ENCODE measurements around the gene BARX2.

The BARX2 gene

DNA sequence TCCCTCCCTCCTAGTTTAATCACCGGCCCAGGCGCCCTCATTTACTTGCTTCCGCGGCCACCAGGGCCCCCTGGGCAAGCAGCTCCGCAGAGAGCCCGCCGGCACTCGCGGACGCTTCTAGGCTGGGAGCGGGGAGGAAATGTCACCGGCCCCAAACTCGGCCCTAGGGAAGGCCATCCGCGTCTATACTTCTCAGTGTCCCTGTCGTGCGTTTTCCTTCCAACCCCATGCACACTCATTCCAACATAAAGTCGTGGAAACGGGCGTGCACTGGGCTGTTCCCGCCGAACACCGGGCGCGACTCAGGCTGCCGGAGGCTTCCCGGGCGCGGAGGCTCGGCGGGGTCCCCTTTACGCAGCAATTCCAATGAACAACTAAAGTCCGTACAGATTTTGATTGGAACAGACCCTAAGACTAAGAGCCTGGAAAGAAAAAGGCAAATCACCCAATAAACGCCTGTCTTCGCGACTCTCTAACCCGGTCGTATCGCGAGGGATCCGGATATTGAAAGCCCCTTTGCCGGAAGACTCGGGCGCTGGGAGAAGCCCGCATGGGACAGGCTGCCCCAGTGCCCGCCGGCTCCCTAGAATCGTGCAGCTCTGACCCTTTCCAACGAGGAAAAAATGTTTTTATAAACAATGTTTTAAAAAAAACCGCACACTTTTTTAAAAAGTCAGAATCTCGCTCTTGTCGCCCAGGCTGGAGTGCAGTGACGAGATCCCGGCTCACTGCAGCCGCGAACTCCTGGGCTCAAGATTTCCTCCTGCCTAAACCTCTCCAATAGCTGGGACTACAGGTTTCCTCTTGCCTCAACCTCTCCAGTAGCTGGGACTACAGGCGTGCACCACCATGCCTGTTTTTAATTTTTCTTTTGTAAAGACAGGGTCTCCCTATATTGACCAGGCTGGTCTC lies 1.3 kb upstream of the BARX2 start:
- DNase-seq (ENCODE audit: low read depth): no peak

- DNase-seq (ENCODE audit: low read depth): peak; percentile 16
These were observed 476 bp upstream of the BARX2 start for GRCh38 chr11:129374993-129375750.

DNA sequence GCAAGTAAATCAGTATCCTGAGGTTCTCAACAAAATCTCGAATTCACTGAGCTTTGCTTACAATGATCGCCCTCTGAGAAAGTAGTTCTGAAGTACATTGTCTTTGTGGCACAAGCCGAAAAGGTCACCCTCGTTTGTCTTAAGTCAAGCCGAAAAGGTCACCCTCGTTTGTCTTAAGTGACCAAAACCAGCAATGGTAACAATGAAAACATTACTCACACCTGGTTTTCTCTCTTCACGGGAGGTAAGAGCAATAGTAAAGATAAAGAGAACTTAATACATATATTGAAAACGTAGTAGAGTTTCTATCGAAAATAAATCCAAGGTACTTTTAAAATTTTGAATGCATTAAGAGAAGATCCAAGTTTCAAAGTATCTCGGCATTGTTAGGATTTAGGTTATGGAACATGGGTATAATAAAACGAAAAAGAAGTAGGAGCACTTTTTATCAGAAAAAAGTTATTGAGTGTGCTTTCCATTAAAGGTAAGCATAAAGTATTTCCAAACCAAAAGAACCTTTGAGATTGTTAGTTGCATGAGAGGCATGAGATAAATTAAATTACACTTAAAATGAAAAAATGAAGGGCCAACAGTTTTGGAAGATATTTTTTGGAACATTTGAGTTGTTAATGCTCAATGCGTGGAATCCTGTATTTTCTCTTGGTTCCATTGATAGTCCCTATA lies 1.2 kb downstream of the BARX2 start:
- DNase-seq (ENCODE audit: low read depth): no peak

- no peak for DNase-seq (ENCODE audit: low read depth)
These were observed 2.1 kb downstream of the BARX2 start for GRCh38 chr11:129377739-129378138.

DNA sequence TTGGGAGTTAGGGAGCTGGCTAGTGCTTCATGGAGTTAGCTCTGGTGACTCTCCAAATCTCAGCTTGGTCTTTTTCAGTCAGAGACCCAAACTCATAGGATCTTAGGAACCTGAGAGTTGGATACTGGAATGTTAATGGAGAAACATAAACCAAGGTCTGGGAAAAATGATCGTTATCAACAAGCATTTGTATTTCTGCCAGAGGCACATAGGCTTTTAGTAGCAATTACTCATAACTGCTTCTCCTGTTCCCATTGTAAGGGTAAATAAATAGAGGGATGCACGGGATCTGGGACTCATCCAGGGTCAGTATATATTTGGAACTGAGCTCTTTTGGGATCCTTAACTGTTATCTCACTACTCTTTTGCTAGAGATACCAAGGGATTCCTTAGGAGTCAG lies 4.8 kb downstream of the BARX2 start:
- DNase-seq (ENCODE audit: low read depth): no peak

GRCh38 chr11:129382583-129382982 lies 6.9 kb downstream of the BARX2 start:
- no peak for DNase-seq (ENCODE audit: low read depth)

DNA sequence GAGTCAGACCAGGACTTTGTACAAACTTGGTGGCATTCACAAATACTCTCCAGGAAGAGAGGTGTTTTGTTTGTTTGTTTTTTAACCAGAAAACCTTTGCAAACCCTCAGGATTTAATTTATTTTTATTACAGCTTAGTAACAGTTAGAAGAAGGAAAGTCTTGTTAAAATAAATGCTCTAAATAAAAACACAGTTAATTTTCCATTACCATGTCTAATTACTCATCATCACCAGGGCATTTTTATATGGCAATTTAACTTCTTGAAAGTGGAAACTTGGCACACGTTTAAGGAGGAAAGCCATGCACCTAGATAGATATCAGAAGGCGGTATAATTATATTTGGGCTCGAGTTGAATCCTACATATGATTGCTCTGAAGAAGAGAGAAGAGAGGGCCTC lies 7.4 kb downstream of the BARX2 start:
- DNase-seq (ENCODE audit: low read depth): no peak

GRCh38 chr11:129383502-129383901 lies 7.9 kb downstream of the BARX2 start:
- DNase-seq (ENCODE audit: low read depth): no peak

DNA sequence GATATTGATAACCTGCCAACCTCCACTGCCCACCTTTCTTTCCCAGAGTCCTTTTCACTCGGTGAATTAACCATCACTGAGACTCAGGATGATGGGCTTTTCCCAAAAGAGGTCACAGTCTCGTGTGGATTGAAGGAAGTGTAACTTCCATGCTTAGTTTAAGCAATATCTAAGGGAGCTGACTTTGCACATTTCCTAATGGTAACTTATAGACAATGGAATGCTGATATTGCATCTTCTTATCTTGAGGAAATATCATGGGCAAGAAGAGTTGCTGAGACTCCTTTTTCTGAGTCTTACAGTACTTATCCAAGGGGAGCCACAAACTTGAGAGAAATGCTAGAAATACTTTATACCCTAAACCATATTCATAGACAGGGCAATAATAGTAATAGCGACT lies 8.8 kb downstream of the BARX2 start:
- no peak for DNase-seq (ENCODE audit: low read depth)

DNA sequence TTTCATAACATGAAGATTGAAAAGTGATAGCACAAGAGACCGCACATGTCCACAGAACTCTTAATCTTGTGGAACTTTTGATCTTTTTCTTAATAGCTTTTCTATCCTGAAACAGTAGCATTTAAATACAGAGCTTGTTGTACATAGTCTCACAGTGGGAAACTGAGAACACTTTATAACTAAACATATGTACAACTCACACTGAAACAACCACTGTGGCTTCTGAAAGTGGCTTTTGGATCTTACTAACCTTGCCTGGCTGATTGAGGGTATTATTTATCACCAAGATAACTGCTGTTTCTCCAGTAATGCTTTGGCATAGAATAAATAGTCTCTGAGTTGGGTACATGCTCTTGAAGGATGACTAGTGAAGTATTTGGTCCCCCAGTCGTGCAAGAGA lies 10.2 kb downstream of the BARX2 start:
- DNase-seq (ENCODE audit: low read depth): no peak

DNA sequence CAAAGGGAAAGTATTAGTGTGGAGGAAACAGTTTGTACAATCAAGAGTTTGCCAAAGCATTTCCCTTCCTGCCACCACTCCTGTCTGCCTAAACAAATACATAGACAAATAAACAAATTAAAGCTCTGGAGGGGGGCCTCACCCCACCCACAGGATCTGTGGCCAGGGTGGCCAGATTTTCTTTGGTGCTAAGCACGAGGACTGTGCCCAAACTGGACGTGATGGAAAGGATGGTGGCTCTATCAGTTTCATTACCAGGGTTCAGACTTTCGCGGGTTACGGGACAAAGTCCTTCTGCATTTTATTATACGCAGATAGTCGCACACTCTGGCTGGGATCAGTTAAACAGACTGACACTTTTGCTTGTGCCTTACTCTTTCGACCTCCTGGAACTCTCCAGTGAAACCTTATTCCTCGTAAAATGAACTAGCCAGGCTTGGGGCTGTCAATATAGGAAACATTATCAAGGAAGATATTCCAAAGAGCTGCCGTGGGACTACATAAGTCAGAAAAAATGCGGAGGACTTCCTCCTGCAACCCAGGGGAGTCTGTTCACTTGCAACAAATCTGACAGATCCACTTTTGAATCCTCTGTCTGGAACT lies 11.2 kb downstream of the BARX2 start:
- no peak for DNase-seq (ENCODE audit: low read depth)

GRCh38 chr11:129387434-129387833 lies 11.8 kb downstream of the BARX2 start:
- no peak for DNase-seq (ENCODE audit: low read depth)

DNA sequence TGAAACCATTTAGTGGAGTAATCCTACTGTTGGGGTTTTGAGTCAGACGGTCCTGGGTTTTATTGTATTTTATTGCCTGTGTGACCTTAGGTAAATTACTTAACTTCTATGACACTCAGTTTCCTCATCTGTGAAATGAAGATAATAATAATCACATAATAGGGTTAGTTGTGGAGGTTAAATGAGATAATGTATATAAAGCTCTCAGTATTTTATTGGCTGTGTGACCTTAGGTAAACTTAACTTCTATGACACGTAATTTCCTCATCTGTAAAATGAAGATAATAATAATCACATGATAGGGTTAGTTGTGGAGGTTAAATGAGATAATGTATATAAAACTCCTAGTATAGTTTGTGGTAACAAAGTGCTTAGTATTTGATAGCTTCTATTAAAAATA lies 13.2 kb downstream of the BARX2 start:
- DNase-seq (ENCODE audit: low read depth): no peak

GRCh38 chr11:129390303-129390821 lies 14.7 kb downstream of the BARX2 start:
- DNase-seq (ENCODE audit: low read depth): no peak

DNA sequence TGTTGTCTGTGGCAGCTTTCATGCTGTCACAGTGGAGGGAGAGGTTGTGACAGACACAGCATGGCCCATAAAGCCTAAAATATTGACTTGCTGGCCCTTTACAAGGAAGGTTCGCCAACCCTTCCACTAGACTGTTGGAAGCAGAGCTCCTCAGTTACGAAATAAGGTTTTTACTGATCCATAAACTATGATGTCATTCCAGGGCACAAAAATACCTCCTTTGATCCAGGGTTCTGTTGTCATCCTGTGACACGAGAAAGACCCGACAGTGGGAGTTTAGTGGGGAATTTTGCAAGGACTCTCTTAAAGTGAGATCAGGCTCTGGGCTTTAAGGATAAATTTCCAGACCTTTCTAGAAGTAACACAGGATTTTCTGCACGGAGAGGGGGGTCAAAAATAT lies 15.7 kb downstream of the BARX2 start:
- DNase-seq (ENCODE audit: low read depth): no peak

DNA sequence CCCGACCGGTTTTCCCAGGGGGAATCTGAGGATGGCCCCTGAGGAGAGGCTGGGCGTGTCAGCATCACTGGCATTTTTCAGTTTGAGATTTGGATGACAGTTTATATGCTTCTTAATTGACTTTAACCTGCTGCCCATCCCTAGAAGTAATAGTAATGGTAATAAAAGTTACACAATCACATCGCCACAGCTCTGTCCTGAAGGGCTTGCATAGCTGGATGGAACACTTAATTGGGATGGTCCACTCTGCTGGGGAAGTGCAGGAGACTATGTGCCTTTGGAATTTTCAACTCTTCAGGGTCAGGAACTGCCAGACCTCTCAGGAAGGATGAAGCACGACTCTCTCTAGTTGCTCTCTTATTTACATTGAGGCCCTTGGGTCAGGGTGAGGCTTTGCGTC lies 16.2 kb downstream of the BARX2 start:
- no peak for DNase-seq (ENCODE audit: low read depth)

DNA sequence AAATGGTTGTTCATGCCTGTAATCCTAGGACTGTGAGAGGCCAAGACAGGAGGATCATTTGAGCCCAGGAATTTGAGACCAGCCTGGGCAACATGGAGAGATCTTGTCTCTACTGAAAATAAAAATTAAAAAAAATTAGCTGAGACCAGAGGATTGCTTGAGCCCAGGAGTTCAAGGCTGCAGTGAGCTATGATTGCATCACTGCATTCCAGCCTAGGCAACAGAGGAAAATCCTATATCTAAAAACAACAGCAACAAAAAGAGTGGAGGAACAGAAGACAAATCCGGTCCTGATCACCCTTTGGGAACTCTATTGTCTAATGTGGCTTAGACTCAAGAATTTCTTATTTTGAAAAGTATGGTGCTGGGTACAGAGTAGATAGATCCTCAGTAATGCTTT lies 17.3 kb downstream of the BARX2 start:
- no peak for DNase-seq (ENCODE audit: low read depth)

- DNase-seq (ENCODE audit: low read depth): no peak
These were observed 19.1 kb downstream of the BARX2 start for GRCh38 chr11:129394709-129395108.

GRCh38 chr11:129395432-129395831 lies 19.8 kb downstream of the BARX2 start:
- DNase-seq (ENCODE audit: low read depth): no peak

DNA sequence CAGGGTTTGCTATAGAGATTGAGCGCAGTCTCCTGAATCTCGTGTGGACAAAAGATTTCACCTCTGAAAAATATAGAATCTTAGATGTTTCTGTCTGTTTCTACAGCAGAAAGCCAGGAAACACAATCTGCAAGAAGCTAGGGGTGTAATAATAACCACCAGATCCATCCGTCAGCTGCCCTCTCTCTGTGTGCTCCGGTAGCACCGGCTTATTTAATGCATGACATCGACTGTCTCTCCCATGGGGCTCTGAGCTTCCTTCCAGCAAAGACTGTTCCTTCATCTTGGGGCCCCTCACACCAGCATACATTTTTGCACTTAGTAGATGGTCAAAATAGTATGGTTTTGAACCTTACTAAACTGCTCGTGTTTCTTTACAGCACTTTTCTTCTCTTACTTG lies 20.2 kb downstream of the BARX2 start:
- no peak for DNase-seq (ENCODE audit: low read depth)

DNA sequence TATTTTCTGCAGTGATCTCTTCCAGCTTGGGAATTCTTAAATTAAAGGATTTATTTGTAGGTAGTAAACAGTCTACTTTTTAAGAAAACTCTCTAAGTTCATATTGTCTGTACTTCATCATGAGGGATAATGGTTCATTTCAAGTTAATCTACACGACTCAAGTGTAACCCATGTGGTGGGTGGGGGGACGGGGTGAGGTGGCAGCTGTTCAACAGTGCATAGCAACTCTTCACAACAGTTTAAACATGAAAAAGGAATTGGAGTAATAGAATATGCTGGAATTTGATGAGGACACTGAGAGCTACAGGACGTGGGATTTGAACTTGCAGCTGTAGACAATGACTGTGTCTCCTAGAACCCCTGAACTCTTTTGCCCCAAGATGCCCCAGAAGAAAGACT lies 20.8 kb downstream of the BARX2 start:
- no peak for DNase-seq (ENCODE audit: low read depth)

Data from iris pigment epithelial cell (primary cell).